A673 (cell line): Measurements from ENCODE around the gene CNTN2.

ENCODE experiments used
- CTCF ChIP-seq: fragments of 300-800, 200-600 bp; sonication (generic); conservative IDR thresholded peaks from 2 replicates; pipeline ENCODE4 v1.5.1; 2017; ENCODE audit warnings: low read depth, mild to moderate bottlenecking, antibody characterized with exemption, low read length, moderate library complexity, mixed read lengths
- EZH2 ChIP-seq: fragments of 200-600 bp; sonication (generic); IDR thresholded peaks from 2 replicates; pipeline ENCODE4 v1.6.1; 2017; ENCODE audit warnings: borderline replicate concordance, low read depth, mild to moderate bottlenecking, mixed read lengths, antibody characterized with exemption, low read length; ENCODE audit not compliant: poor library complexity, severe bottlenecking

DNA sequence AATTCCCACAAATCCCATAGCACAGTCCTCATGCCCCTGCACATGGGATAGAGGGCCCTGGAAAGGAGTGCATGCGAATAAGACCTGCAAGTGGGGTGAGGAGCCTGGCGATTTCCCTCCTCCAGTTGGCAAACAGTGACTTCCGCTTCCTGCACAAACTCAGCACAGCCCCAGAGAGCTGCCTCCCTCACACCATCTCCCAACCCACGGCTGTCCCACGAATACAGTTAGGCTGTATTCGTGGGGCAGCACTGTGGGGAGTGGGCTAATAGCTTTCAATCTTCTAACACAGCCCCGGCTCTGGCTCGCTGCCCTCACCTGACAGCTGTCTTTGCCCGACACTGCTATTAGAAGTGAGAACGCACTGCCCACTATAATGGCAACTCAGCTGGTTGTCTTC, 28.2 kb upstream of the CNTN2 start:
- TF ChIP-seq CTCF = no peak
- TF ChIP-seq EZH2 = no peak
